Erythroblast (primary cell): Measurements from ENCODE around the gene CUEDC2.

Experiments
- GATA1 ChIP-seq: IDR thresholded peaks from 2 replicates; pipeline ENCODE4 v1.6.1; 2011; ENCODE audit warnings: low read depth, mild to moderate bottlenecking, control low read depth, low read length, moderate library complexity
- POLR2A ChIP-seq: IDR thresholded peaks from 2 replicates; pipeline ENCODE4 v1.6.1; 2011; ENCODE audit warnings: mild to moderate bottlenecking, low read length

DNA sequence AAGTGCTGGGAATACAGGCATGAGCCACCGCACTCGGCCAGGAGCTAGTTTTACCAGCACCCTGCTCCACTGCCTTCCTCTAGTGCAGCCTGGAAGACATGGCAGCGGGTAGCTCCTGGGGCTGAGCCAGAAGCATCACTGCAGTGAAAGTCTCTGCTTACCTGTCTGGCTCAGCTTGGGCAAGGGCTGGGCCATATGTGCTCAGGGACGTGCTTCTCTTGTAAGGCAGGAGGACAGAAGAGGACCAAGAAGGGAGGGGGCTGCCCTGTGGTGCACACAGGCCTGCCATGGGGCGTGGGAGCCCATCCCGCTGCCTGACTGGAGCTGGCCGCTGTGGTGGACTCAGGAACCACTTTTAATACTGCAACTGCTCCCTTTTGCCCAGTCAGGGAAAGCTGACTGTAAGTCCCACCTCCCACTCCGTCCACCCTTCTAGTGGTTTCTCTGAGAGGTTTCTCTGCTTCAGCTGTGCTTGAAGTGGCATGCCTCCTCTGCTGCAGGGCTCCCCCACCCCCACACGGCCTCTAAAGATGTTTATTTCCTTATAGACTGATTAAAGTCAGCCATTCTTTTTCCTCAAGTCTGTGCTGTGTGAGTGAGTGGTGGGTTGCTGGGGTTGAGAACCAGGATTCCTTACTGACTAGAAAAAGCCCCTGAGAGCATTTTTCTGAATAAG lies 44.2 kb upstream of the CUEDC2 start:
- TF ChIP-seq POLR2A (no peak), GATA1 (no peak)
